ENCODE results near the gene USP47.

The USP47 gene

GRCh38 chr11:11841723-11842420 lies at the start of gene USP47:
Gene USP47, plus strand, starts transcription at chr11:11841972. Its CDS starts 214 bp downstream, at chr11:11842186.
- peak; percentile 95 for DNase-seq

GRCh38 chr11:11793073-11793472 lies 48.7 kb upstream of the USP47 start:
- DNase-seq, result no peak

GRCh38 chr11:11798586-11799438 lies 43.0 kb upstream of the USP47 start:
- DNase-seq, result peak; percentile 76

GRCh38 chr11:11805228-11805627 lies 36.5 kb upstream of the USP47 start:
- no peak for DNase-seq

GRCh38 chr11:11806074-11806473 lies 35.7 kb upstream of the USP47 start:
- no peak for DNase-seq

- no peak for DNase-seq
These were observed 35.2 kb upstream of the USP47 start for GRCh38 chr11:11806586-11806985.

- no peak for DNase-seq
These were observed 33.7 kb upstream of the USP47 start for GRCh38 chr11:11807811-11808782.

GRCh38 chr11:11808992-11809615 lies 32.7 kb upstream of the USP47 start:
- DNase-seq, result no peak

- no peak for DNase-seq
These were observed 30.7 kb upstream of the USP47 start for GRCh38 chr11:11810764-11811726.

GRCh38 chr11:11813288-11813962 lies 28.3 kb upstream of the USP47 start:
- DNase-seq, result no peak

GRCh38 chr11:11814614-11815452 lies 26.9 kb upstream of the USP47 start:
- no peak for DNase-seq

GRCh38 chr11:11816511-11817314 lies 25.1 kb upstream of the USP47 start:
- DNase-seq, result no peak

- no peak for DNase-seq
These were observed 23.8 kb upstream of the USP47 start for GRCh38 chr11:11817957-11818356.

- no peak for DNase-seq
These were observed 23.1 kb upstream of the USP47 start for GRCh38 chr11:11818529-11819121.

- DNase-seq, result no peak
These were observed 19.9 kb upstream of the USP47 start for GRCh38 chr11:11821899-11822298.

- no peak for DNase-seq
These were observed 18.8 kb upstream of the USP47 start for GRCh38 chr11:11822946-11823345.

GRCh38 chr11:11826260-11826659 lies 15.5 kb upstream of the USP47 start:
- DNase-seq, result no peak

- DNase-seq, result no peak
These were observed 14.5 kb upstream of the USP47 start for GRCh38 chr11:11827272-11827671.
